HCT116 (cell line): ENCODE results near the gene ZFR2.

Experiments
- EZH2phosphoT487 ChIP-seq: fragments of 200-600 bp; IDR thresholded peaks from 2 replicates; pipeline ENCODE4 v1.6.1; 2018; ENCODE audit warnings: antibody characterized with exemption, borderline replicate concordance
- POLR2A ChIP-seq: IDR thresholded peaks from 2 replicates; pipeline ENCODE4 v1.7.0; 2011; ENCODE audit warnings: borderline replicate concordance; ENCODE audit not compliant: insufficient read depth, insufficient read length; ENCODE audit errors: extremely low read depth
- POLR2AphosphoS5 ChIP-seq: IDR thresholded peaks from 2 replicates; pipeline ENCODE4 v1.6.1; 2011; ENCODE audit warnings: mild to moderate bottlenecking, low read depth, low read length, moderate library complexity
- TCF7L2 ChIP-seq: IDR thresholded peaks from 2 replicates; pipeline ENCODE4 v1.7.0; 2011; ENCODE audit warnings: borderline replicate concordance, inconsistent platforms; ENCODE audit not compliant: insufficient read depth, insufficient read length; ENCODE audit errors: extremely low read depth
- ZFX ChIP-seq: fragments of 450-650 bp; IDR thresholded peaks from 2 replicates; pipeline ENCODE4 v1.6.1; 2017
- TF ChIP-seq, protein P1 (sequence below), 3 experiments: fragments of 200-600 bp in 1 of 3; sonication (generic) in 1 of 3; IDR thresholded peaks in 2 of 3; conservative IDR thresholded peaks in 1 of 3; 2 replicates each; pipeline ENCODE4 v1.5.1; 2012 to 2017; ENCODE audit warnings: low read depth in 2 of 3, low read length in 2 of 3, antibody characterized with exemption in 1 of 3, borderline replicate concordance in 1 of 3, control low read depth in 1 of 3, mild to moderate bottlenecking in 1 of 3, mixed read lengths in 1 of 3, mixed run types in 1 of 3, moderate library complexity in 1 of 3; ENCODE audit not compliant: insufficient read depth in 1 of 3
- TF ChIP-seq, protein P2 (sequence below): IDR thresholded peaks from 2 replicates; pipeline ENCODE4 v1.6.1; 2012

DNA sequence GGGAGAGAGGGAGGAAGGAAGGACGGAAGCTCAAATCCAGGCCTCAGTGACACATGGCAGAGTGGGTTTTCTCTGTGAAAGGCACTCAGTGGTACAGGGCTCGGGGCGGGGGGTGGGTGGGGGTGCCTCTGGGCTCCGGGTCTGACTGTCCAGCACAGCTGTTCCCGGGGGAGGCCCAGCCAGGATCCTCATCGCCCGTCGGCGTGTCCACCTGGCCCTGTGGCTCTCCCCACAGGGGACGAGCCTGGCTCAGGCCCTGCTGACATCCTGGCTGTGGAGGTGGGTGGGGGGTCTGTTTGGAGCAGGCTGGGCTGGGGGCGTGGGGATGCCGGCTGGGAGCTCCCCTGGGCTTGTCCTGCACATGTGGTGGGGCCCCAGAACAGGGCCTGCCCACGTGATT, 64.4 kb downstream of the ZFR2 start:
- TF ChIP-seq ZFX (no peak), POLR2AphosphoS5 (no peak), POLR2A (no peak), EZH2phosphoT487 (no peak), TCF7L2 (no peak)
- TF ChIP-seq, protein P1, sequence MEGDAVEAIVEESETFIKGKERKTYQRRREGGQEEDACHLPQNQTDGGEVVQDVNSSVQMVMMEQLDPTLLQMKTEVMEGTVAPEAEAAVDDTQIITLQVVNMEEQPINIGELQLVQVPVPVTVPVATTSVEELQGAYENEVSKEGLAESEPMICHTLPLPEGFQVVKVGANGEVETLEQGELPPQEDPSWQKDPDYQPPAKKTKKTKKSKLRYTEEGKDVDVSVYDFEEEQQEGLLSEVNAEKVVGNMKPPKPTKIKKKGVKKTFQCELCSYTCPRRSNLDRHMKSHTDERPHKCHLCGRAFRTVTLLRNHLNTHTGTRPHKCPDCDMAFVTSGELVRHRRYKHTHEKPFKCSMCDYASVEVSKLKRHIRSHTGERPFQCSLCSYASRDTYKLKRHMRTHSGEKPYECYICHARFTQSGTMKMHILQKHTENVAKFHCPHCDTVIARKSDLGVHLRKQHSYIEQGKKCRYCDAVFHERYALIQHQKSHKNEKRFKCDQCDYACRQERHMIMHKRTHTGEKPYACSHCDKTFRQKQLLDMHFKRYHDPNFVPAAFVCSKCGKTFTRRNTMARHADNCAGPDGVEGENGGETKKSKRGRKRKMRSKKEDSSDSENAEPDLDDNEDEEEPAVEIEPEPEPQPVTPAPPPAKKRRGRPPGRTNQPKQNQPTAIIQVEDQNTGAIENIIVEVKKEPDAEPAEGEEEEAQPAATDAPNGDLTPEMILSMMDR (IDR thresholded peaks at IDR 0.05 in 2 of 3, conservative IDR thresholded peaks at IDR 0.05 in 1 of 3; ENCODE audit: borderline replicate concordance in 1 of 3, insufficient read depth in 1 of 3, low read depth in 2 of 3, low read length in 2 of 3) = no peak
- TF ChIP-seq, protein P2, sequence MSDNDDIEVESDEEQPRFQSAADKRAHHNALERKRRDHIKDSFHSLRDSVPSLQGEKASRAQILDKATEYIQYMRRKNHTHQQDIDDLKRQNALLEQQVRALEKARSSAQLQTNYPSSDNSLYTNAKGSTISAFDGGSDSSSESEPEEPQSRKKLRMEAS = no peak
